GM19324 (cell line): ENCODE data around the gene WWOX.

Experiments
- ATAC-seq: cut with Tn5 transposase; IDR thresholded peaks from one replicate; pipeline ENCODE4 v1.9.1; 2021; ENCODE audit warnings: mild to moderate bottlenecking, moderate library complexity; ENCODE audit not compliant: unreplicated experiment, low FRiP score

Gene WWOX

GRCh38 chr16:78448658-78449271 lies 349.3 kb downstream of the WWOX start:
- ATAC-seq = no peak

- no peak for ATAC-seq
These were observed 350.8 kb downstream of the WWOX start for GRCh38 chr16:78450255-78450654.

GRCh38 chr16:78452025-78452555 lies 352.6 kb downstream of the WWOX start:
- ATAC-seq = no peak

GRCh38 chr16:78455861-78456260 lies 356.4 kb downstream of the WWOX start:
- ATAC-seq = no peak

- ATAC-seq = no peak
These were observed 359.1 kb downstream of the WWOX start for GRCh38 chr16:78458588-78458987.

- ATAC-seq = no peak
These were observed 361.0 kb downstream of the WWOX start for GRCh38 chr16:78460428-78460827.

- ATAC-seq = no peak
These were observed 361.6 kb downstream of the WWOX start for GRCh38 chr16:78461087-78461486.

GRCh38 chr16:78461496-78462287 lies 362.2 kb downstream of the WWOX start:
- ATAC-seq = no peak

GRCh38 chr16:78462288-78463208 lies 363.1 kb downstream of the WWOX start:
- ATAC-seq = no peak

GRCh38 chr16:78463591-78463990 lies 364.1 kb downstream of the WWOX start:
- no peak for ATAC-seq

- no peak for ATAC-seq
These were observed 365.4 kb downstream of the WWOX start for GRCh38 chr16:78464833-78465232.

GRCh38 chr16:78465730-78466129 lies 366.3 kb downstream of the WWOX start:
- no peak for ATAC-seq

GRCh38 chr16:78469787-78470186 lies 370.3 kb downstream of the WWOX start:
- no peak for ATAC-seq

GRCh38 chr16:78473031-78473699 lies 373.7 kb downstream of the WWOX start:
- no peak for ATAC-seq

- ATAC-seq = no peak
These were observed 375.3 kb downstream of the WWOX start for GRCh38 chr16:78474762-78475161.

- ATAC-seq = no peak
These were observed 377.2 kb downstream of the WWOX start for GRCh38 chr16:78476615-78477014.

- no peak for ATAC-seq
These were observed 378.9 kb downstream of the WWOX start for GRCh38 chr16:78478267-78478861.

- ATAC-seq = no peak
These were observed 380.3 kb downstream of the WWOX start for GRCh38 chr16:78479723-78480122.

- ATAC-seq = no peak
These were observed 381.1 kb downstream of the WWOX start for GRCh38 chr16:78480588-78480987.
